GM23338 (cell line): ENCODE results near the gene FLOT1. TPM values are rescaled to one million over a fixed set of nuclear protein-coding genes. Genes with fewer than 3 reads are reported as not detected.

ENCODE experiments used
- ATAC-seq: fragments of 200-7000 bp; cut with Tn5 transposase; 3 replicates; pipeline ENCODE4 v1.9.1; 2020
- DNase-seq: peaks from one replicate; pipeline ENCODE4 v3.0.0-alpha.2; 2015; ENCODE audit warnings: low spot score
- H2AFZ ChIP-seq: fragments of 200-600 bp; sonication (generic); 2 replicates; pipeline ENCODE4 v1.8.0; 2016; ENCODE audit warnings: antibody characterized with exemption, mild to moderate bottlenecking, moderate library complexity
- H3F3A ChIP-seq: fragments of 200-600 bp; sonication (generic); replicated peaks from 2 replicates; pipeline ENCODE4 v1.8.0; 2017; ENCODE audit warnings: antibody characterized with exemption, mixed run types, low read depth
- H3K27ac ChIP-seq: fragments of 200-600 bp; sonication (generic); 2 replicates; pipeline ENCODE4 v1.6.1; 2016; ENCODE audit warnings: low read depth
- H3K27me3 ChIP-seq: fragments of 200-600 bp; sonication (generic); 2 replicates; pipeline ENCODE4 v1.8.0; 2016; ENCODE audit warnings: mild to moderate bottlenecking, mixed run types, moderate library complexity; ENCODE audit not compliant: insufficient read depth
- H3K36me3 ChIP-seq: fragments of 200-600 bp; sonication (generic); 2 replicates; pipeline ENCODE4 v1.8.0; 2016; ENCODE audit warnings: mild to moderate bottlenecking; ENCODE audit not compliant: insufficient read depth
- H3K4me1 ChIP-seq: fragments of 200-600 bp; sonication (generic); 2 replicates; pipeline ENCODE4 v1.8.0; 2016; ENCODE audit warnings: mild to moderate bottlenecking, moderate library complexity; ENCODE audit not compliant: insufficient read depth
- H3K4me2 ChIP-seq: fragments of 200-600 bp; sonication (generic); 2 replicates; pipeline ENCODE4 v1.7.1; 2017; ENCODE audit warnings: mixed run types
- H3K4me3 ChIP-seq: fragments of 200-600 bp; sonication (generic); 2 replicates; pipeline ENCODE4 v1.6.1; 2016; ENCODE audit warnings: mixed run types
- H3K79me2 ChIP-seq: fragments of 200-600 bp; sonication (generic); replicated peaks from 2 replicates; pipeline ENCODE4 v1.8.0; 2017; ENCODE audit warnings: mild to moderate bottlenecking; ENCODE audit not compliant: insufficient read depth
- H3K9me2 ChIP-seq: fragments of 200-600 bp; sonication (generic); 2 replicates; pipeline ENCODE4 v1.8.0; 2017; ENCODE audit not compliant: insufficient read depth
- H4K20me1 ChIP-seq: fragments of 200-600 bp; sonication (generic); replicated peaks from 2 replicates; pipeline ENCODE4 v1.8.0; 2017; ENCODE audit warnings: mild to moderate bottlenecking; ENCODE audit not compliant: insufficient read depth
- H3K27ac Mint-ChIP-seq: 2 replicates; pipeline ENCODE4 v1.8.0; 2020; ENCODE audit warnings: inconsistent platforms, mild to moderate bottlenecking, moderate library complexity, mixed read lengths
- H3K27me3 Mint-ChIP-seq: 3 replicates; pipeline ENCODE4 v1.8.0; 2022; ENCODE audit warnings: low read depth, mild to moderate bottlenecking, moderate library complexity, mixed read lengths, inconsistent platforms; ENCODE audit not compliant: insufficient read depth, poor library complexity
- H3K36me3 Mint-ChIP-seq: 3 replicates; pipeline ENCODE4 v1.8.0; 2021; ENCODE audit warnings: low read depth, mild to moderate bottlenecking, inconsistent platforms, moderate library complexity, mixed read lengths
- H3K4me1 Mint-ChIP-seq: 3 replicates; pipeline ENCODE4 v1.8.0; 2020; ENCODE audit warnings: mild to moderate bottlenecking, inconsistent platforms, mixed read lengths
- H3K4me3 Mint-ChIP-seq: 3 replicates; pipeline ENCODE4 v1.8.0; 2021; ENCODE audit warnings: moderate library complexity, mild to moderate bottlenecking, inconsistent platforms, mixed read lengths
- H3K9me3 Mint-ChIP-seq: 3 replicates; pipeline ENCODE4 v1.8.0; 2020; ENCODE audit warnings: moderate library complexity, mild to moderate bottlenecking, inconsistent platforms, mixed read lengths
- CREB1 ChIP-seq: fragments of 250-450 bp; sonication (Bioruptor Pico); IDR thresholded peaks from 2 replicates; pipeline ENCODE4 v1.5.0; 2020; ENCODE audit warnings: low read depth, mild to moderate bottlenecking, moderate library complexity
- EZH2 ChIP-seq: fragments of 200-600 bp; sonication (generic); IDR thresholded peaks from one replicate; pipeline ENCODE4 v1.8.0; 2017; ENCODE audit warnings: antibody characterized with exemption, mild to moderate bottlenecking, low read depth; ENCODE audit not compliant: unreplicated experiment
- EZH2phosphoT487 ChIP-seq: fragments of 200-600 bp; sonication (generic); IDR thresholded peaks from one replicate; pipeline ENCODE4 v1.8.1; 2018; ENCODE audit warnings: antibody characterized with exemption; ENCODE audit not compliant: unreplicated experiment
- JUNB ChIP-seq: IDR thresholded peaks from one replicate; pipeline ENCODE4 v1.6.1; 2016; ENCODE audit warnings: antibody characterized with exemption; ENCODE audit not compliant: unreplicated experiment
- NANOG ChIP-seq: IDR thresholded peaks from 2 replicates; pipeline ENCODE4 v1.6.1; 2016; ENCODE audit warnings: antibody characterized with exemption, borderline replicate concordance
- POLR2AphosphoS5 ChIP-seq: IDR thresholded peaks from 2 replicates; pipeline ENCODE4 v1.6.1; 2016; ENCODE audit warnings: antibody characterized with exemption, low read depth
- STAT1 ChIP-seq: IDR thresholded peaks from one replicate; pipeline ENCODE4 v1.6.1; 2016; ENCODE audit warnings: antibody characterized with exemption; ENCODE audit not compliant: unreplicated experiment
- ZNF114 ChIP-seq: fragments of 250-450 bp; sonication (Bioruptor Pico); IDR thresholded peaks from 2 replicates; pipeline ENCODE4 v1.5.0; 2020; ENCODE audit warnings: mild to moderate bottlenecking, moderate library complexity
- ZNF331 ChIP-seq: fragments of 250-450 bp; sonication (Bioruptor Pico); IDR thresholded peaks from 2 replicates; pipeline ENCODE4 v1.5.0; 2020; ENCODE audit warnings: low read depth, mild to moderate bottlenecking, moderate library complexity
- polyA plus RNA-seq: library from polyadenylated mRNA; unstranded; fragments of >200 nt; fragmentation: Nextera tagmentation; extraction: Ambion mirVana; gene quantifications from 2 replicates; pipeline ENCODE4 v1.2.1, GENCODE V29; 2016
- total RNA-seq: library from RNA; depleted of rRNA; stranded (reverse); fragments of >200 nt; shearing (Covaris generic); gene quantifications from 2 replicates; pipeline ENCODE4 v1.2.3, GENCODE V29; 2014
- TF ChIP-seq, protein P1 (sequence below), 2 experiments: fragments of 200-600 bp in 1 of 2; sonication (generic) in 1 of 2; conservative IDR thresholded peaks; 2 replicates each; pipeline versions ENCODE4 v1.5.1 to v1.6.1; 2016 to 2017; ENCODE audit warnings: antibody characterized with exemption in 2 of 2, low read depth in 2 of 2, mild to moderate bottlenecking in 2 of 2, moderate library complexity in 1 of 2
- TF ChIP-seq, protein P2 (sequence below): IDR thresholded peaks from one replicate; pipeline ENCODE4 v1.6.1; 2018; ENCODE audit warnings: antibody characterized with exemption; ENCODE audit not compliant: unreplicated experiment
- TF ChIP-seq, protein P3 (sequence below): IDR thresholded peaks from 2 replicates; pipeline ENCODE4 v1.6.1; 2016; ENCODE audit warnings: antibody characterized with exemption

Gene FLOT1
- total and polyA plus RNA-seq, 2 experiments from 2014 or later = 72.2 to 94.5 TPM

DNA sequence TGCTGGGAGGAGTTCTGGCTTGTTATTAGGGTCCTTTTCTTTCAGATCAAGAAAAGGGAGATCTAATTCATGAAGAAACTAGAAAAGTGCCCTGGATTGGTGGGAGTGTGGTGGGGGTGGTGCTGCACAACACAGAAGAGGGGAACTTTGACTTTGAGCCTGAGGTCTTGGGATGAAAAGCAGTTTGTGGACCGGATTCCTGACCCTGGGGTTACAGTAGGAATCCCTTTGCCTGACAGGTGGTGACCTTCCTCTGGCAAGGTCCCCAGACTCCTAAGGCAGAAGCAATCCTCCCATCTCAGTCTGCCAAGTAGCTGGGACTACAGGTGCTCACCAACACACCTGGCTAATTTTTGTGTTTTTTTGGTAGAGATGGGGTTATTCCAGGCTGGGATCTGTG is 47.1 kb upstream of the FLOT1 start (continued):
- TF ChIP-seq CREB1 (CRISPR knock-in tag) = no peak
- TF ChIP-seq NANOG = no peak
- TF ChIP-seq, protein P1, sequence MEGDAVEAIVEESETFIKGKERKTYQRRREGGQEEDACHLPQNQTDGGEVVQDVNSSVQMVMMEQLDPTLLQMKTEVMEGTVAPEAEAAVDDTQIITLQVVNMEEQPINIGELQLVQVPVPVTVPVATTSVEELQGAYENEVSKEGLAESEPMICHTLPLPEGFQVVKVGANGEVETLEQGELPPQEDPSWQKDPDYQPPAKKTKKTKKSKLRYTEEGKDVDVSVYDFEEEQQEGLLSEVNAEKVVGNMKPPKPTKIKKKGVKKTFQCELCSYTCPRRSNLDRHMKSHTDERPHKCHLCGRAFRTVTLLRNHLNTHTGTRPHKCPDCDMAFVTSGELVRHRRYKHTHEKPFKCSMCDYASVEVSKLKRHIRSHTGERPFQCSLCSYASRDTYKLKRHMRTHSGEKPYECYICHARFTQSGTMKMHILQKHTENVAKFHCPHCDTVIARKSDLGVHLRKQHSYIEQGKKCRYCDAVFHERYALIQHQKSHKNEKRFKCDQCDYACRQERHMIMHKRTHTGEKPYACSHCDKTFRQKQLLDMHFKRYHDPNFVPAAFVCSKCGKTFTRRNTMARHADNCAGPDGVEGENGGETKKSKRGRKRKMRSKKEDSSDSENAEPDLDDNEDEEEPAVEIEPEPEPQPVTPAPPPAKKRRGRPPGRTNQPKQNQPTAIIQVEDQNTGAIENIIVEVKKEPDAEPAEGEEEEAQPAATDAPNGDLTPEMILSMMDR (conservative IDR thresholded peaks at IDR 0.05; ENCODE audit: low read depth in 2 of 2) = no peak
- no peak for TF ChIP-seq ZNF331 (CRISPR knock-in tag)
- no peak for TF ChIP-seq JUNB
- TF ChIP-seq EZH2 = no peak
- TF ChIP-seq STAT1 = no peak
- no peak for TF ChIP-seq ZNF114 (CRISPR knock-in tag)
- no peak for TF ChIP-seq EZH2phosphoT487
- TF ChIP-seq, protein P2, sequence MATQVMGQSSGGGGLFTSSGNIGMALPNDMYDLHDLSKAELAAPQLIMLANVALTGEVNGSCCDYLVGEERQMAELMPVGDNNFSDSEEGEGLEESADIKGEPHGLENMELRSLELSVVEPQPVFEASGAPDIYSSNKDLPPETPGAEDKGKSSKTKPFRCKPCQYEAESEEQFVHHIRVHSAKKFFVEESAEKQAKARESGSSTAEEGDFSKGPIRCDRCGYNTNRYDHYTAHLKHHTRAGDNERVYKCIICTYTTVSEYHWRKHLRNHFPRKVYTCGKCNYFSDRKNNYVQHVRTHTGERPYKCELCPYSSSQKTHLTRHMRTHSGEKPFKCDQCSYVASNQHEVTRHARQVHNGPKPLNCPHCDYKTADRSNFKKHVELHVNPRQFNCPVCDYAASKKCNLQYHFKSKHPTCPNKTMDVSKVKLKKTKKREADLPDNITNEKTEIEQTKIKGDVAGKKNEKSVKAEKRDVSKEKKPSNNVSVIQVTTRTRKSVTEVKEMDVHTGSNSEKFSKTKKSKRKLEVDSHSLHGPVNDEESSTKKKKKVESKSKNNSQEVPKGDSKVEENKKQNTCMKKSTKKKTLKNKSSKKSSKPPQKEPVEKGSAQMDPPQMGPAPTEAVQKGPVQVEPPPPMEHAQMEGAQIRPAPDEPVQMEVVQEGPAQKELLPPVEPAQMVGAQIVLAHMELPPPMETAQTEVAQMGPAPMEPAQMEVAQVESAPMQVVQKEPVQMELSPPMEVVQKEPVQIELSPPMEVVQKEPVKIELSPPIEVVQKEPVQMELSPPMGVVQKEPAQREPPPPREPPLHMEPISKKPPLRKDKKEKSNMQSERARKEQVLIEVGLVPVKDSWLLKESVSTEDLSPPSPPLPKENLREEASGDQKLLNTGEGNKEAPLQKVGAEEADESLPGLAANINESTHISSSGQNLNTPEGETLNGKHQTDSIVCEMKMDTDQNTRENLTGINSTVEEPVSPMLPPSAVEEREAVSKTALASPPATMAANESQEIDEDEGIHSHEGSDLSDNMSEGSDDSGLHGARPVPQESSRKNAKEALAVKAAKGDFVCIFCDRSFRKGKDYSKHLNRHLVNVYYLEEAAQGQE = no peak
- TF ChIP-seq, protein P3, sequence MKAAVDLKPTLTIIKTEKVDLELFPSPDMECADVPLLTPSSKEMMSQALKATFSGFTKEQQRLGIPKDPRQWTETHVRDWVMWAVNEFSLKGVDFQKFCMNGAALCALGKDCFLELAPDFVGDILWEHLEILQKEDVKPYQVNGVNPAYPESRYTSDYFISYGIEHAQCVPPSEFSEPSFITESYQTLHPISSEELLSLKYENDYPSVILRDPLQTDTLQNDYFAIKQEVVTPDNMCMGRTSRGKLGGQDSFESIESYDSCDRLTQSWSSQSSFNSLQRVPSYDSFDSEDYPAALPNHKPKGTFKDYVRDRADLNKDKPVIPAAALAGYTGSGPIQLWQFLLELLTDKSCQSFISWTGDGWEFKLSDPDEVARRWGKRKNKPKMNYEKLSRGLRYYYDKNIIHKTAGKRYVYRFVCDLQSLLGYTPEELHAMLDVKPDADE = no peak
- TF ChIP-seq POLR2AphosphoS5 = no peak

DNA sequence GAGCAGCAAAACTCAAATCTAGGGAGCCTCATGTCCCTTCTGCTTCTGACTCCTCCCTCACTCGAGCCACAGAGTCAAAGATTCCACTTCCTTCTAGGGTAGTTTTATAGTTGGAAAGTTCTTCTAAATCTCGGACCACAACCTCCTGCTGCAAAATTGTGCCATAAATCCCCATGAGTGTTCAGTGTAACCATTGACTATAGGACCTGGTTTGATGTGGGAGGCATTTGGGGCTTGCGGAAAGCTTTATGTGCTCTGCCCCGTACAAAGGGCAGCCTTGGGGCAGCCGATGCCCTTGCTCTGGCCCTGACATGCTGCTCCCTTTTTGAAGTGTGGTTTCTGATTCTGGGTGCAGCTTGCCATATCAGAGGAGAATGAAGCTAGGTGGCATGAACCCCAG is 45.5 kb upstream of the FLOT1 start:
- Histone ChIP-seq H3K4me1 (no peaks in the 10 kb centered on the region), H3K4me3 (no peak overlapping the region), H3F3A (no peaks in the 10 kb centered on the region), H3K4me2 (no peak overlapping the region), H3K27ac (no peak overlapping the region), H3K9me2 (no peaks in the 10 kb centered on the region), H4K20me1 (no peaks in the 10 kb centered on the region; the same call in 1 of the 2 replicates), H2AFZ (0 out of 2 replicates have a peak overlapping the region, but pooled peaks have one; percentile 14), H3K36me3 (no peaks in the 10 kb centered on the region), H3K79me2 (no peaks in the 10 kb centered on the region), H3K27me3 (peaks cover 40% of the 10 kb centered on the region)
- Mint-ChIP-seq H3K27ac (no peak overlapping the region), H3K36me3 (no peaks in the 10 kb centered on the region), H3K9me3 (no peaks in the 10 kb centered on the region; the same call in 2 of the 3 replicates), H3K4me1 (peaks cover 6% of the 10 kb centered on the region; the same call in 2 of the 3 replicates), H3K4me3 (no peak overlapping the region; the same call in 2 of the 3 replicates), H3K27me3 (peaks cover 29% of the 10 kb centered on the region)
- DNase-seq = no peak
- no peak for ATAC-seq
- no peak for TF ChIP-seq ZNF331 (CRISPR knock-in tag)
- no peak for TF ChIP-seq ZNF114 (CRISPR knock-in tag)
- TF ChIP-seq, protein P2 = no peak
- TF ChIP-seq CREB1 (CRISPR knock-in tag) = no peak
- no peak for TF ChIP-seq JUNB
- no peak for TF ChIP-seq POLR2AphosphoS5
- TF ChIP-seq STAT1 = no peak
- no peak for TF ChIP-seq NANOG
- TF ChIP-seq, protein P3 = no peak
- TF ChIP-seq EZH2phosphoT487 = no peak
